Measurements from ENCODE around the gene DDX17.

DDX17 gene

DNA sequence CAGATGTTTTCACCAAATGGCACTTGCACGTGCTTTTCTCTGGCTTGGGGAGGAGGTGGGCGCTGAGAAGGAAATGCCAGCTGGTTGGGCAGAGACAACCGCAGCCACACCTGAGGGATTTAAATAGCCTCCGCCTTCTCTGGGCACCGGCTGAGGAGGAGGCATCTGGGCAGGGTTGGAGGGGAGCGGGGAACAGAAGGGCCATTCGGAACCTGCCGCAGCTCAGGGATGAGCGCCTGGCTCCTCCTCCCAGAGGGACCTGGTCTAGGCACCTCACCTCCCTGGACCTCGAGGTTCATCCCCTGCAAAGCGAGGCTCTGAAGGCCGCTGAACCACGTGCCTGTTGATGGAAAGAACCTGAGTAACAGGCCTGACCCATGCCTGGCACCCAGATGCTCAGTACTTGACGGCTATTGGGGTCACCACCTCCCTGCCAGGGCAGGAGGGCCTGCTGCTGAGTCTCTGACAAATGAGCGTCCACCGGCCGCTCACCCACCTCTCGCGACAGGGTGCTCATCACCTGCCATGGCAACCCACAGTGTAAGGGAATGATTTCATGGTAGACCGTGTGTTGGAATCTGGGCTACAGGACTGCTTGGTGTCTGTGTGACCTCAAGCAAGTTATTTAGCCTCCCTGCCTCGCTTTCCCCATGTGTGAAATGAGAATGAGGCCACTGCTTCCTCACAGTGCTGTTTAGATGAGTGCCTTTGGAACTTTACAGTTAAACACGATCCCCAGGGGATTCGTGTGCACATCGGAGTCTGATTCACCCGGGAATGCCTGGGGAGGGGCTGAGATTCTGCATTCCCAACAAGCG, 40.2 kb downstream of the DDX17 start:
- DNase-seq, result no peak

DNA sequence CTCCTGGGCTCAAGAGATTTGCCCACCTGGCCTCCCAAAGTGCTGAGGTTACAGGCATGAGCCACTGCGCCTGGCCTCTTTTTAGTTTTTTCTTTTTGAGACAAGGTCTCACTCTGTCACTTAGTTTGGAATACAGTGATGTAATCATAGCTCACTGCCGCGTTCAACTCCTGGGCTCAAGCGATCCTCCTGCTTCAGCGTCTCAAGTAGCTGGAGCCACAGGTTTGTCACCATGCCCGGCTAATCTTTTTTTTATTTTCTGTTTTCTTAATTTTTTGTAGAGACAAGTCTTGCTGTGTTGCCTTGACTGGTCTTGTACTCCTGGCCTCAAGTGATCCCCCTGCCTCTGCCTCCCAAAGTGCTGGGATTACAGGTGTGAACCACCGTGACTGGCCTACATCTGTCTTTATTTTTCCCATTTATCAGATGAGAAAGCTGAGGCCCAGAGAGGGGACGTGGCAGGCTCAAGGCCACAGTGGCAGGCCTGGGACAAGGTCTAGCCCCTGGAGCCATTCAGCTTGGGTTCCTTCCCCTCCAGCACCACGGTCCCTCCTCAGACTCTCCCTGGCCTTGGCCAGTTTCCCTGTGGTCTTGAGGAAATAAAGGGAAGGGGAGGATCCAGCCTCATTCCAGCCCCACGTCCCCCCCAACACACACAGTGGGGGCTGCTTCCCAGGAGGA, 41.0 kb downstream of the DDX17 start:
- DNase-seq, result no peak

DNA sequence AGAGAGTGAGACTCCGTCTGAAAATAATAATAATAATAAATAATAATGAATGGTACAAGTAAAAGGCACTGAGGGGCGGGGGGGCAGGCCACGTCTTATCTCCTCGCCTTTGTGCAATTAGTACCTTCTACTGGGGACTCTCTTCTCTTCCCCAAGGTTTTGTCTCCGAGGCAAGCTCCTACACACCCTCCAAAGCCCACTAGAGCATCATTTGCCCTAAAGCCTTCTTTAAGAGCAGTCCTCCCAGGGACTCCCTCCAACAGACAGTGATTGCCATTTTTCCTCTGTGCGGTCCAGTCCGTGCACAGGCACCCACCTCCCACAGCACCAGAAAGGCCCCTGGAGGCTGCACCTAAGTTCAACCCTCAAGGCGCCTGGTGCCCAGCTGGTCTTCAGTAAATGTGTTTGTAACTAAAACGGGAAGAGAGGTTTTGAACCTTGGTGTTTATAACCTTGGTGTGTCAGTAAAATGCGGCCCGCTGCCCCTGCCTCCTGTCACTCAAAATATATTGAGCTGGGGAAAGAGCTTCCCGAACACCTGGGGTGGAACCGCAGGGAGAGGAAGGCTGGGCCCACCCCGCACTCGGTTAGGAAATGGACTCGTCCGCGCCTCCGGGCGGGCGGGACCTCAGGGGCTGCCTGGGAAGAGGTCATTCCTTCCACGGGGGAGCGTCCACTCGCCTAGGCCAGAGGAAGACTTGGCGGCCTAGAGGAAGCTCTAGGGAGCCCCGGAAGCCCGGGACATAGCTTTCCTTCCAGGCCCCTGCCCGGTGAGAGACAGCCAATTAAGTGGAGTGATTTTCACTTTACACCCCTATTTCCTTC, 42.9 kb downstream of the DDX17 start:
- DNase-seq, result peak in 1 of 4 experiments; percentile 40

- DNase-seq, result peak; percentile 58 to 81 (median 64)
Observed at GRCh38 chr22:38461414-38462081, 44.6 kb downstream of the DDX17 start.

- no peak for DNase-seq
Observed at GRCh38 chr22:38461057-38461413, 45.1 kb downstream of the DDX17 start.

- DNase-seq, result no peak
Observed at GRCh38 chr22:38460426-38460840, 45.7 kb downstream of the DDX17 start.

DNA sequence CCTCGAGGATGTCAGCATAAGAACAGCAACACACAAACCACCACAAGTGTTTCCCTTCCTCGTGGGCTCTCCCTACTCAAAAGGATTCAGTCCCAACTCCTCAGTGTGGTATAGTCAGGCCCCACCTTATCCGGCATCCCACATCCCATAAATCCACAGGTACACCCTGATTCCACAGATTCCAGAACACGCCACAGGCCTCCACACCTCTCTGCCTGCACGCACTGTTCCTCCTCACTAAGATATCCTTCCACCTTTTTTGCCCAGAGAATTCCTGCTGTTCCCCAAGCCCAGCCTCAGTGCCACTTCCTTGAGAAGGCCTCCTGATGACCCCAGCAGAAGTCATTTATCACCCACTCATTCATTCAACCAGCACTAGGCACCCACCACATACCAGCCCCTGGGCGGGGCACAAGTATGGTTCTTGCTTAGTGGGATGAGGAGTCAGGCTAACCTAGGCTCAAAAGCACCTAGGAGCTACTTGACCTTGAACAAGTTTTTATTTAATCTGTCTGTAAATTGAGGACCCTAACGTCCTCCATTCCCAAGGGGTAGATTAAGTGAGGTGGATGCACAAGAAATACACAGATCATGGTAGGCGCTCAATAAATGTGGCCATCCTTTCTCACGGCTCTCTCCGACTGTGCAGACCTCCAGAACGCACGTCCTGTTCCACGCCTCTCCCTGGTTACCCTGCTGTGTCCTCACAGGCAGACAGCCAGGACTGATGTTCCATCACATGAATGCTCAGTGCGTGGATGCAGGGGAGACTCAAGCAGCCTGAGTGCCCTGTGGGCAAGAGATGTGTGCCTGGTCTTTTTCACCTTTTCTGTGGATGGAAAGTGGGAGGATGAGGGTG, 49.0 kb downstream of the DDX17 start:
- no peak for DNase-seq

DNA sequence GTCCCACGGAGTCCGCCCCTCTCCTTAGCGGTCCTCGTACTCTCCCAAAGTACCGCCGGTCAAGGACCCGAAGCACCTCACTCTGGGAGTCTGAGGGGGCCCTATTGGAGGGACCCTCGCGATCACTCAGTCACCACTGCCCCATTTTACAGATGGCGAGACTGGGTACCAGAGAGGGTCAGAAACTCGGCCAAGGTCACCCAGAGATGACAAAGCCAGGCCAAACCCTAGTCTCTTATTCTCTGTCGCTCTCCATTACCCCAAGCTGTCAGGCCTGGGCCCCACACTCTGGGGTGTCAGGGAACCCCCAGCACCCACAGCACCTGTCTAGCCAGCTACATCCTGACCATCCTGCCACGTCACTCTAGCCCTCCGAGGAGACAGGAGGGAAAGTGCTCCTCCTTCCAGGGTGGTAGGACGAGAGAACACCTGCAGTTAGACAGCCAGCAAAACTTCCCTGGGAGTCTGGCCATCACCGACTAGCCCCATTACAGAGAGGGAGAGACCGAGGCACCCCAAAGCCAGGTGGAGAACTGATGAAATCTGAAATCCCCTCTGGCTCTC, 49.8 kb downstream of the DDX17 start:
- DNase-seq, result no peak

DNA sequence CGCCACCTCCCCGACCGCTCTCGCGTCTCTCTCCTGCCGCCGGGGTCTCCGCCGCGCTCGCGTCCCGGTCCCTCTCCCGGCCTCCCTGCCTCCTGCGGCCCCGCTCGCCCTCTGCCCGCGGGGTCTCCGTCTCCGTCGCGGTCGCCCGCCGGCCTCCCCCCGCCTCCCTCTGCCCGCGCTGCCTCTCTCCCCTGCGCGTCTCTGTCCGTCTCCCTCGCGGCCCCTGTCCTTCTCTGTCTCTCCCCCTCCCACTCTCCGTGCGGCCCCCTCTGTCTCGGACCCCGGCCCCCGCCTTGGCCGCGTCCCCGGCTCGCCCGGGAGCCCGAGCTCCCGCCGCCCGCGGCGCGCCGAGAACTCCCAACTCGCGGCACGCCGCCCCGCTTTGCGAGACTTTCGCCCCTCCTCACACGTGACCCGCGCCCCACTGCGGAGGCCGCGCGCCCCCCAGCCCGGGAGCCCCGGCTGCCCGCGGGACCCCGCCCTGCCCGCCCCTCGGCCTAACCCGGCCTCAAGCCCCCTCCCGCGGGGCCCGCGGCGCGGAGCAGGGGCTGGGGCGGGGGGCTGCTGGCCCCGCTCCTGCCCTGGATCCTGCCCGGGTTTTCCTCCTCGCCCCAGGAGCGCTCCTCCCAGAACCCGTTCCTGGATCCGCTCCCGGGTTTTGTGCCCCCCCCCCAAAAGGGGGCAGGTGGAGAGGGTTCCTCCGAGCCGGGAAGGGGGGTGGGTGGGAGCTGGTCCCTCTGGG, 50.4 kb downstream of the DDX17 start:
- DNase-seq, result no peak

- no peak for DNase-seq
Observed at GRCh38 chr22:38455076-38455529, 51.0 kb downstream of the DDX17 start, which contains the start of gene KCNJ4. Gene KCNJ4 (minus strand): TSS chr22:38455199. CDS start chr22:38428132, 27,067 bp downstream.

DNA sequence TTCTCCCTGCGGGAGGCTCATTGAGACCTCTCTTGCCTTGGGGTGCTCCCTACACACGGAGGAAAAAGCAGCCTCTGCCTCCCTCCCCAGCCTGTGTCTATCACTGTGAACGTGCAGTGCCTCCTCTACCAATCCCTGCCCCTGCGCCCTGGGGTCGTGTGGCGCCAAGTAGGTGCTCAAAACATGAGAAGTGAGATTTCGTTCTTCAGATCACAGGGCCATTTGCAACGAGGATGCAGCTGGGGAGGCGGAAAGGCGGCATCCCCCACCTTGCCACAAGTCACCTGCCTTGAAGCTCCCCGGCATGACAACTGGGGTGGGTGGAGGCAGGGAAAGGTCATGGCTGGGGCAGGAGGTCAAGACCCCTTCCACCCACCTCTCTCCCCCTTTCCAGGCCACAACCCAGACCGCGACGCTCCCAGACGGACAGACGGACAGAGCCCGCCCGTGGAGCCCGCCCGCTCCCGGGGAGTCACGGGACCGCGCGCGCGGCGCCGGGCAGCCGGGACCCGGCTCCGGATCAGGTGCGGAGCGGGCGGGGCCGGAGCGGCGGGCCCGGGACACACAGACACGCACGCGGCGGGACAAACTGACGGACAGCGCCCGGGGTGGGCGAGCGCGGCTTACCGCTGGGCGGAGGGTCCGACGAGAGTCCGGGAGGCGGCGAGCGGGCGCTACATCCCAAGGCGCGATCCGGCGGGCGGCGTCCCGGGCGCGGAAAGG, 51.6 kb downstream of the DDX17 start:
- peak in 2 of 4 experiments; percentile 29 to 40 for DNase-seq

DNA sequence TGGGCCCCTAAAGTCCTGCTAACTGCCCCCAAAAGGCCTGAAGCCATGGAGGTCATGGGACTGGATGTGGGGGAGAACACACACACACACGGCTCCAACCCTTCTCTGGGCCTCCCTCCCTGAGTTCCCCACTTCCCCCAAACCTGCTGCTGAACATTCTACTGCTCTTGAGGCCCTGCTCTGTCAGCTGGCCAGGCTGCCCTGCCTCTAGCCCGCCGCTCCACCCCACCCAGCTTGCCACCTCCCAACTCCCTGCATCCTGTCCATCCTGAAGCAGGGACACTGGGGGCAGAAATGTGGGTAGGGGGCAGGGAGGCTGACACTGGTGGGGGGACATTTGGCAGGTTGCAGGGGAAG, 52.1 kb downstream of the DDX17 start:
- DNase-seq, result peak in 1 of 4 experiments; percentile 21

GRCh38 chr22:38453066-38453672, 52.9 kb downstream of the DDX17 start:
- no peak for DNase-seq

- no peak for DNase-seq
Observed at GRCh38 chr22:38452373-38453065, 53.6 kb downstream of the DDX17 start.

GRCh38 chr22:38451864-38452263, 54.2 kb downstream of the DDX17 start:
- DNase-seq, result no peak

DNA sequence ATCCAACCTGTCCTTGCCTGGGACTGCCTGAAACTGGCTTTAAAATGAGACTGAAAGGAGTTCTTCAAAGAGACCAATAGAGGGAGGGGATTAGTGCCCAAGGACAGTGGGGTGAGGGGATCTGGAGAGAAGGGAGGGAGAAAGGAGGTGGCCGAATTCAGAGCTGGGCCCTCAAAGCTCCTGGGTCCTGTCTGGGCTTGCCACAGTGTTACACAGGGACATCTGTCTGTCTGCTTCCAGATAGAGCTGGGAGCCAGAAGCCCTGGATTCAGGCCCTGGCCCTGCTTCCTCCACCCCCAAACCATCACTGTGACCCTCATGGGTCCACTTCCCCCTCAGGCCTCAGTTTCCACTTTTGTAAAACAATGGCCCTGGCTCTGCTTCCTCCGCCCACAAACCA, 54.7 kb downstream of the DDX17 start:
- DNase-seq, result no peak

GRCh38 chr22:38450234-38450797, 55.8 kb downstream of the DDX17 start:
- no peak for DNase-seq

DNA sequence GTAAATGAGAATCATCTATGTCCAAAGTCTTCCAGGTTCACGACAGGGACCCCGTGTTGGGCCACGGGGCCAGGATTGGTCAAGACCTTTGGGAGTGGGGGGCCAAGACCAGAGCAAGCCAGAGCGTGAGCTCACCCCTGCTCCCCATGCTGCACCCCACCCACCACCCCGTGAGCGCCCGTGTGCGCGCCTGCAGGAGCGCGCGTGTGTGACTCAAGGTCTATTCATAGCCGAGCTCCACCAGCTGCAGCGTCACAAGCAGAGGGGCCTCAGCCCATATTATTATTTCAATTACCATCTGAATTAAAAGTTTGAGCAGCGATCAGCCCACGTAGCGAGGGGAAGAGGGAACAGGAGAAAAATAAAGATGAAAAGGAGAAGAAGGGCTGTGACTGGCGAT, 56.3 kb downstream of the DDX17 start:
- DNase-seq, result no peak
